Dermis microvascular lymphatic vessel endothelial cell (primary cell): ENCODE results near the gene MADD. TPM values are rescaled to one million over a fixed set of nuclear protein-coding genes. Genes with fewer than 3 reads are reported as not detected.
"Not testable (repeated sequence)": the region's sequence is repeated elsewhere in the genome, so short reads cannot be mapped to it uniquely, and the experiment has no call there.

Experiments used
- DNase-seq, 2 donors: peaks; one replicate each; pipeline versions ENCODE4 v3.0.0 to v3.0.0-alpha.2; 2010; ENCODE audit warnings: low read depth in 2 of 2
- total RNA-seq: library from RNA; depleted of rRNA; stranded (reverse); fragments of >200 nt; gene quantifications from 2 replicates; pipeline ENCODE4 v1.2.1, GENCODE V29; 2014

Gene MADD
- total RNA-seq, 1 donor from 2014 or later = 15.5 TPM

GRCh38 chr11:47274495-47275235, 4.7 kb downstream of the MADD start:
- DNase-seq = no peak

GRCh38 chr11:47276923-47277322, 7.0 kb downstream of the MADD start:
- DNase-seq = no peak

GRCh38 chr11:47278058-47278457, 8.1 kb downstream of the MADD start:
- no peak for DNase-seq

- no peak for DNase-seq
These were observed 8.8 kb downstream of the MADD start for GRCh38 chr11:47278769-47279168.

GRCh38 chr11:47280099-47280498, 10.2 kb downstream of the MADD start:
- no peak for DNase-seq

DNA sequence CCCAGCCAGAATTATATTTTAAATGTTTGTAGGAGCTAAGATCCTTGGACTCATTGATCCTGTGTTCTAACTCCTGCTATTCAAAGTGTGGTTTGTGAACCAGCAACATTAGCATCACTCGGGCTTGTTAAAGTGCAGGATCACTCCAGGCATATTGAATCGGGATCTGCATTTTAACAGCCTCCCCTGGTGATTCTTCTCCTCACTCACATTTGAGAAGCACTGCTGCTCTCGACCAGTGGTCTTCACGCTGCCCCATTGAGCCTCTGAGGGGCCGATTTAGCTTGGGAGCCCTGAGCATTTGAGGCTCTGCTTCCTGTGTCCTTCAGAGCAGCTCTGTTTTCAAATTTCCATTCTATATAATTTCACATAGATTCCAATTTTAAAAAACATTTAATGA, 10.9 kb downstream of the MADD start:
- no peak for DNase-seq

DNA sequence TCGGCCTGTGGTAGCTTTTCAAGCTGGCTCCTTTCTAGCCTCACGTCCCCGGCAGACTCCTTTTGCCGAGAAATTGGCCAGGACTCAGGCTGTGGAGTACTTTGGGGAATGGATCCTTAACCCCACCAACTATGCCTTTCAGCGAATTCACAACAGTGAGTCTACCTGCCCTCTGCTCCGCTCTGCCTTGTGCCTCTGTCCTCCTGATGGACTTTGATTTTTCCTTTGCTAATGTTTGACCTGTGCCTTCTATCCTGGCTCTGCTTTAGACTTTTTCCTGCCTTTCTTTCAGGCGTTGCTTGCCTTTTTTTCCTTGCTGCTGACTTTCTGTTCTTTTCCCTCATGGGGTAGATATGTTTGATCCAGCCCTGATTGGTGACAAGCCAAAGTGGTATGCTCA, 12.5 kb downstream of the MADD start:
- no peak for DNase-seq

DNA sequence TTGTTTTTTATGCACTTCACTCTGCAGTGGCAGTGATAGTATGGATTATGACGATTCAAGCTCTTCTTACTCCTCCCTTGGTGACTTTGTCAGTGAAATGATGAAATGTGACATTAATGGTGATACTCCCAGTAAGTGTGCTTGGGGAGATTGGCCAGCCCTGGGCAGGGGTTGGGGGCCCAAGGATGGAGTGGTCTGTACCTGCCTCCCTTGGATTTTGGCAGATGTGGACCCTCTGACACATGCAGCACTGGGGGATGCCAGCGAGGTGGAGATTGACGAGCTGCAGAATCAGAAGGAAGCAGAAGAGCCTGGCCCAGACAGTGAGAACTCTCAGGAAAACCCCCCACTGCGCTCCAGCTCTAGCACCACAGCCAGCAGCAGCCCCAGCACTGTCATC, 14.2 kb downstream of the MADD start:
- DNase-seq = no peak

DNA sequence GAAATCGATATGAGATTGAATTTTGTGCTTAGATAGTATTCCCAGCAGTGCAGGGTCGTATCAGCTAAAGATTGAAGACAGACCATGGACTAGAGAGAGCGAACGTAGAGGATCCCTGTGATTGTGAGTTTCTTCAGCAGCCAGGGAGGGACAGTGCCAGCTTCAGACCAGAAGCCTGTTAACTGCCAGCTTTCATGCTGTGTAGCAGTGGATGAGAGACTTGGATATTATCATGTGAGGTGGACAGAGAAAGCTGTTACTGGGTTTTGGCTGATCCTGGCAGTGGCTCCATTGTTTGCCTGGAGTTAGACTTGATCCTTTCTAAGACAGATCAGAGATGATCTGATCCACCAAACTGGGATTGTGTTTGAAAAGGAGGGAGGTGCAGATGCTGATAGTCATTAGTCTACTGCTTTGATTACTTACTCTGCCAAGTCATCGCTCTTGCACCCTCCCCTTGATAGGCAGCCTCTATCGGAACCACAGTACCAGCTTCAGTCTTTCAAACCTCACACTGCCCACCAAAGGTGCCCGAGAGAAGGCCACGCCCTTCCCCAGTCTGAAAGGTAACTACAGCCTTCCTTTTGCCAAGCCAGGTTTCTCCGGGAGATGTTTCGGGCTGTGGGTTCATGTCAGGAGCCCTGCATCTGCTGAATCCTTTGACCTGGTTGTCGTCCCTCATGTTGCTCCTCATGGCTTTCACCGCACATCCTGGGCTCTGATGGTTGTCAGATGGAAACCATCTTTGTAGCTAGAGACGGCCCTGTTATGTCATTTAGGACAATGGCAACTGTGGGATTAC, 16.2 kb downstream of the MADD start:
- no peak for DNase-seq

DNA sequence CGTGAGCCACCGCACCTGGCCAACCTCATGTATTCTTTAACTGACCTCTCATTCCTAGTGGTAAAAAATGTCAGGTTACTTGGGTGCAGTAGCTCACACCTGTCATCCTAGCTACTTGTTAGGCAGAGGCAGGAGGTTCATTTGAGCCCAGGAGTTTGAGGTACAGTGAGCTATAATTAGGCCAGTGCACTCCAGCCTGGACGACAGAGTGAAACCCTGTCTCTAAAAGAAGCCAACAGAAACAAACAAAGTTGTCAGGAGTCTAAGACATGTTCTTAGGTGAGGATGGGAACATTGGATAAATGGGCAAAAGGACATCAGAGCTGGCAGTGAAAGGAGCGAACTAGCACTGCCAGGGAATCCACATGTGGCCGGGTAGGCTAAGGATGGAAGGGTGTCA, 18.1 kb downstream of the MADD start:
- no peak for DNase-seq

DNA sequence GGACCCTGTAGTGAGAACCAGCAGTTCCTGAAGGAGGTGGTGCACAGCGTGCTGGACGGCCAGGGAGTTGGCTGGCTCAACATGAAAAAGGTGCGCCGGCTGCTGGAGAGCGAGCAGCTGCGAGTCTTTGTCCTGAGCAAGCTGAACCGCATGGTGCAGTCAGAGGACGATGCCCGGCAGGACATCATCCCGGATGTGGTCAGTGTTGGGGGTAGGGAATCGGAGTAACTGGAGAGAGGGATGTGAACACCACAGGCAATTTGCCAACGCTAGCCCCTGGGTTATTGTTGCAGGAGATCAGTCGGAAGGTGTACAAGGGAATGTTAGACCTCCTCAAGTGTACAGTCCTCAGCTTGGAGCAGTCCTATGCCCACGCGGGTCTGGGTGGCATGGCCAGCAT, 19.9 kb downstream of the MADD start:
- no peak for DNase-seq

DNA sequence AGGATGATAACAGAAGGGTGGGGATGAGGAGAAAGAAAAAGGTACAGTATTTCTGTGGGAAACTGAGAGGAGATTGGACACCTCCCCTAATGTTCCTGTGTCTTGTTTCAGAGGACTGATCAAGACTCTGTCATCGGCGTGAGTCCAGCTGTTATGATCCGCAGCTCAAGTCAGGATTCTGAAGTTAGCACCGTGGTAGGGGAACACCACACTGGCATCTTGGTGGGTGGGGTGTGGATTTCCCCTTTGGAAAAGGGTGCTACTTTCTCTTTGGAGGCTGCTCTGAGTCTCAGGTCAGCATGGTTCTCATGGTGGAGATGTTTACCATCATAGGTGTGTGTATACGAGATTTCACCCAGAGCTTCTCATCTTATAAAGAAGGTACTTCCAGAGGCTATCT, 25.5 kb downstream of the MADD start:
- no peak for DNase-seq

GRCh38 chr11:47296045-47296444, 26.1 kb downstream of the MADD start:
- no peak for DNase-seq

GRCh38 chr11:47299078-47299477, 29.1 kb downstream of the MADD start:
- no peak for DNase-seq

GRCh38 chr11:47302853-47303252, 32.9 kb downstream of the MADD start:
- no peak for DNase-seq

GRCh38 chr11:47305734-47306483, 36.0 kb downstream of the MADD start:
- no peak for DNase-seq

DNA sequence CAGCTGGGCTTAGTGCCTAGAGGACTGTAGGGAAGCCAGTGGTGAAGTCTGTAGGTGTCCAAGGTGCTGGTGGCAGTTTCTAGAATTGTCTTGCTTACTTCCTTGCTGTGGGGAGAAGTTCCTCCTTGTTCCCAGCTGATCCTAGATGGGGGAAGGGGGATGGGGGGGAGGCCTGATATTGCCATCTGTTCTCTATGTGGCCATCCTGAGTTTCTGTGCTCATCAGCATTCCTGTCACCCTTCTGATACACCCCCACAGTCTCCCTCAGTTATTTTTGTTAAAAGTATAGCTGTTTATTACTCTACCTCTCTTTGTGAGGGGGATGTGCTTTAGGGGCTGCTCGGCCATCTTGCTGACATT, 36.5 kb downstream of the MADD start:
- DNase-seq = no peak

GRCh38 chr11:47308050-47308823, 38.3 kb downstream of the MADD start:
- no peak for DNase-seq

DNA sequence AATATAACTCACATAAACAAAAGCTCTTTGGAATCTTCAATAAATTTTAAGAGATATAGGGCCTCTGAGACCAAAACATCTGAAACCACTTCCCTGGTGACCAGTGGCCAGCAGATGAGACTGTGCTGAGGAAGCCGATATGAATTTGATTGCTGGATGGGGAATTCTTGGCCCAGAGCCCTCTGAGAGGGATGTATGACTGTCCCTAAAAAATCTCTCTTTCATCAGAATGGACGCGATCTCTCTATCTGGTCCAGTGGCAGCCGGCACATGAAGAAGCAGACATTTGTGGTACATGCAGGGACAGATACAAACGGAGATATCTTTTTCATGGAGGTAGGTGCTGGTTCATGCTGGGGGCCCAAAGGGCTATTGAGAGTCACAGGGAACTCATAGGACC, 45.1 kb downstream of the MADD start:
- no peak for DNase-seq

- not testable (repeated sequence) for DNase-seq
These were observed 46.6 kb downstream of the MADD start for GRCh38 chr11:47316501-47316900.

- DNase-seq = no peak
These were observed 47.3 kb downstream of the MADD start for GRCh38 chr11:47317064-47317828.
